HEK293 (cell line): ENCODE results near the gene CDC26.

Source experiments
- CTCF ChIP-seq: fragments of 450-650 bp; formaldehyde crosslinking; IDR thresholded peaks from 2 replicates; pipeline ENCODE4 v1.5.1; 2016; ENCODE audit warnings: missing biosample characterization, missing genetic modification characterization
- KLF1 ChIP-seq: fragments of 450-650 bp; formaldehyde crosslinking; IDR thresholded peaks from 2 replicates; pipeline ENCODE4 v1.5.1; 2016; ENCODE audit warnings: missing biosample characterization, missing genetic modification characterization
- PRDM1 ChIP-seq: fragments of 450-650 bp; formaldehyde crosslinking; IDR thresholded peaks from 2 replicates; pipeline ENCODE4; 2016; ENCODE audit warnings: missing biosample characterization, missing genetic modification characterization
- TRIM28 ChIP-seq: IDR thresholded peaks from 2 replicates; pipeline ENCODE4 v1.6.1; 2011; ENCODE audit warnings: low read length, control low read depth, borderline replicate concordance
- WT1 ChIP-seq: fragments of 450-650 bp; formaldehyde crosslinking; IDR thresholded peaks from 2 replicates; pipeline ENCODE4 v1.5.1; 2016; ENCODE audit warnings: missing biosample characterization, missing genetic modification characterization
- ZNF654 ChIP-seq: fragments of 450-650 bp; formaldehyde crosslinking; IDR thresholded peaks from 2 replicates; pipeline ENCODE4 v1.5.1; 2016; ENCODE audit warnings: low read depth, missing biosample characterization, missing genetic modification characterization
- ZNF660 ChIP-seq: fragments of 450-650 bp; IDR thresholded peaks from 2 replicates; pipeline ENCODE4 v1.5.1; 2018; ENCODE audit warnings: missing biosample characterization, mild to moderate bottlenecking, missing genetic modification characterization

GRCh38 chr9:113255438-113255837 is 19.9 kb downstream of the CDC26 start:
- no peak for TF ChIP-seq PRDM1 (tag by site-specific recombination)
- no peak for TF ChIP-seq CTCF
- TF ChIP-seq ZNF654 (tag by site-specific recombination): no peak
- TF ChIP-seq TRIM28: no peak
- TF ChIP-seq ZNF660: no peak
- TF ChIP-seq KLF1 (tag by site-specific recombination): no peak
- no peak for TF ChIP-seq WT1 (tag by site-specific recombination)
